Measurements from ENCODE around the gene FCRLB. TPM values are rescaled to one million over a fixed set of nuclear protein-coding genes. Genes with fewer than 3 reads are reported as not detected.

FCRLB gene
- polyA plus RNA-seq, 1 experiment = 0.48 TPM

- ChIA-PET POLR2A (no interaction called here), CTCF (interaction anchor here (0.6 to 1.5 kb wide), 3 partner anchors 20 to 846 kb away, joined by 3 read pairs; no protein-coding TSS in a partner anchor)
- no peaks in the 10 kb centered on the region for H3K9me3 ChIP-seq (ENCODE audit: control insufficient read depth, insufficient read depth, low read length)
- H3K27ac ChIP-seq (ENCODE audit: low read depth, low read length) = no peak overlapping the region
- DNase-seq (ENCODE audit: low read depth, low spot score) = no peak
- no peak for TF ChIP-seq CTCF (IDR thresholded peaks at IDR 0.05; ENCODE audit: low read depth, low read length)
- H3K4me3 ChIP-seq (ENCODE audit: low read depth, low read length) = no peak overlapping the region
- no peaks in the 10 kb centered on the region for H3K27me3 ChIP-seq (ENCODE audit: control insufficient read depth, insufficient read depth, low read length)
Measured at GRCh38 chr1:161771973-161772372, 50.6 kb downstream of the FCRLB start.

GRCh38 chr1:161772397-161772796 lies 51.1 kb downstream of the FCRLB start:
- no peak for DNase-seq (ENCODE audit: low read depth, low spot score)
- CTCF ChIA-PET = interaction anchor here (0.6 kb wide), 1 partner anchor 845 kb away, joined by 3 read pairs; no protein-coding TSS in a partner anchor

GRCh38 chr1:161773791-161774190 lies 52.4 kb downstream of the FCRLB start:
- Histone ChIP-seq H3K27me3 (ENCODE audit: control insufficient read depth, insufficient read depth, low read length) (no peaks in the 10 kb centered on the region), H3K9me3 (ENCODE audit: control insufficient read depth, insufficient read depth, low read length) (no peaks in the 10 kb centered on the region), H3K27ac (ENCODE audit: low read depth, low read length) (no peak overlapping the region), H3K4me3 (ENCODE audit: low read depth, low read length) (no peak overlapping the region)
- DNase-seq (ENCODE audit: low read depth, low spot score) = no peak
- CTCF ChIA-PET = interaction anchor here (0.7 kb wide), 1 partner anchor 19 kb away, joined by 3 read pairs; no protein-coding TSS in a partner anchor
- TF ChIP-seq CTCF (IDR thresholded peaks at IDR 0.05; ENCODE audit: low read depth, low read length) = no peak
- POLR2A ChIA-PET = no interaction called here

More at GRCh38 chr1:161772397-161772796, 51.1 kb downstream of the FCRLB start:
- no peaks in the 10 kb centered on the region for H3K9me3 ChIP-seq (ENCODE audit: control insufficient read depth, insufficient read depth, low read length)
- H3K4me3 ChIP-seq (ENCODE audit: low read depth, low read length) = no peak overlapping the region
- TF ChIP-seq CTCF (IDR thresholded peaks at IDR 0.05; ENCODE audit: low read depth, low read length) = no peak
- H3K27me3 ChIP-seq (ENCODE audit: control insufficient read depth, insufficient read depth, low read length) = no peaks in the 10 kb centered on the region
- POLR2A ChIA-PET = no interaction called here
- H3K27ac ChIP-seq (ENCODE audit: low read depth, low read length) = no peak overlapping the region

GRCh38 chr1:161777261-161777660 lies 55.9 kb downstream of the FCRLB start:
- H3K4me3 ChIP-seq (ENCODE audit: low read depth, low read length) = no peak overlapping the region
- no peaks in the 10 kb centered on the region for H3K27me3 ChIP-seq (ENCODE audit: control insufficient read depth, insufficient read depth, low read length)
- TF ChIP-seq CTCF (IDR thresholded peaks at IDR 0.05; ENCODE audit: low read depth, low read length) = no peak
- ChIA-PET POLR2A (no interaction called here), CTCF (no interaction called here)
- no peak for DNase-seq (ENCODE audit: low read depth, low spot score)
- no peak overlapping the region for H3K27ac ChIP-seq (ENCODE audit: low read depth, low read length)
- H3K9me3 ChIP-seq (ENCODE audit: control insufficient read depth, insufficient read depth, low read length) = no peaks in the 10 kb centered on the region

Small RNA genes within 50 kb of the gene (small RNA-seq; reads per million reads assigned to genes)
- not detected for gene RF00019 (ENCODE audit: insufficient read length, low read depth)
- not detected for gene RN7SL466P (ENCODE audit: insufficient read length, low read depth)

Other genes starting within 250 kb of the FCRLB start
- gene FCGR2A, start 216.1 kb upstream of the FCRLB start, polyA plus RNA-seq (2011; rRNA removed) = 2.0 and 2.3 TPM in 2 replicates
- 0.27 and 0.63 TPM in 2 replicates for gene HSPA6, start 197.0 kb upstream of the FCRLB start, polyA plus RNA-seq (2011; rRNA removed)
- not detected in 2 replicates for gene FCGR3A, start 171.7 kb upstream of the FCRLB start, polyA plus RNA-seq (2011; rRNA removed)
- gene FCGR3B, start 90.4 kb upstream of the FCRLB start, polyA plus RNA-seq (2011; rRNA removed) = not detected in 2 replicates
- not detected in 2 replicates for gene FCGR2B, start 58.4 kb upstream of the FCRLB start, polyA plus RNA-seq (2011; rRNA removed)
- 0.12 and 0.15 TPM in 2 replicates for gene FCRLA, start 14.3 kb upstream of the FCRLB start, polyA plus RNA-seq (2011; rRNA removed)
- 34.9 and 41.1 TPM in 2 replicates for gene DUSP12, start 28.2 kb downstream of the FCRLB start, polyA plus RNA-seq (2011; rRNA removed)
- gene ATF6, start 44.8 kb downstream of the FCRLB start, polyA plus RNA-seq (2011; rRNA removed) = 27.2 and 33.6 TPM in 2 replicates